HepG2 (cell line): ENCODE measurements around the gene SPSB1. TPM values are rescaled to one million over a fixed set of nuclear protein-coding genes. Genes with fewer than 3 reads are reported as not detected.

ENCODE experiments used
- ARHGAP35 ChIP-seq: sonication (generic); formaldehyde crosslinking; IDR thresholded peaks from 2 replicates; pipeline ENCODE4 v1.9.0; 2022; ENCODE audit warnings: mild to moderate bottlenecking, inconsistent platforms, moderate library complexity, missing genetic modification reagents, borderline replicate concordance
- ATF6 ChIP-seq: sonication (generic); formaldehyde crosslinking; conservative IDR thresholded peaks from 2 replicates; pipeline ENCODE4 v1.4.0; 2020; ENCODE audit warnings: missing genetic modification reagents
- CEBPG ChIP-seq: IDR thresholded peaks from 2 replicates; pipeline ENCODE4 v1.6.1; 2016
- CHCHD3 ChIP-seq: sonication (generic); formaldehyde crosslinking; IDR thresholded peaks from 2 replicates; pipeline ENCODE4 v1.8.0; 2022; ENCODE audit warnings: mild to moderate bottlenecking, missing genetic modification reagents, moderate library complexity
- KLF6 ChIP-seq: IDR thresholded peaks from 2 replicates; pipeline ENCODE4 v1.8.0; 2016; ENCODE audit warnings: missing biosample characterization, missing genetic modification reagents
- NCOR1 ChIP-seq: fragments of 200-600 bp; sonication (generic); IDR thresholded peaks from 2 replicates; pipeline ENCODE4 v1.7.0; 2017; ENCODE audit warnings: antibody characterized with exemption, low read length, borderline replicate concordance
- NR2C2 ChIP-seq: sonication (generic); formaldehyde crosslinking; IDR thresholded peaks from 2 replicates; pipeline ENCODE4 v1.4.0; 2020; ENCODE audit warnings: missing genetic modification reagents, mild to moderate bottlenecking, moderate library complexity, borderline replicate concordance
- NRL ChIP-seq: sonication (generic); formaldehyde crosslinking; IDR thresholded peaks from 2 replicates; pipeline ENCODE4 v1.5.0; 2020; ENCODE audit warnings: missing genetic modification reagents, mild to moderate bottlenecking, moderate library complexity, borderline replicate concordance
- PAWR ChIP-seq: sonication (generic); formaldehyde crosslinking; IDR thresholded peaks from 2 replicates; pipeline ENCODE4 v1.4.0; 2020; ENCODE audit warnings: missing genetic modification reagents, mild to moderate bottlenecking, borderline replicate concordance
- PCBP2 ChIP-seq: fragments of 200-400 bp; formaldehyde crosslinking; optimal IDR thresholded peaks from 2 replicates; pipeline ENCODE3; 2018; ENCODE audit warnings: low read length, low read depth; ENCODE audit not compliant: poor library complexity, severe bottlenecking
- POGZ ChIP-seq: sonication (generic); formaldehyde crosslinking; IDR thresholded peaks from 2 replicates; pipeline ENCODE4 v1.4.0; 2020; ENCODE audit warnings: mild to moderate bottlenecking, missing genetic modification reagents
- POLR2AphosphoS2 ChIP-seq: IDR thresholded peaks from 2 replicates; pipeline ENCODE4 v1.6.1; 2011; ENCODE audit warnings: low read depth, low read length, improper control_type of control experiment
- PPARG ChIP-seq: conservative IDR thresholded peaks from 2 replicates; pipeline ENCODE4 v1.6.1; 2016; ENCODE audit warnings: missing biosample characterization, missing genetic modification reagents
- RBM39 ChIP-seq: fragments of 200-400 bp; formaldehyde crosslinking; IDR thresholded peaks from one replicate; pipeline ENCODE4 v1.6.1; 2018; ENCODE audit warnings: antibody characterized with exemption, mild to moderate bottlenecking, low read depth, low read length; ENCODE audit not compliant: poor library complexity, severe bottlenecking
- RFXAP ChIP-seq: sonication (generic); formaldehyde crosslinking; IDR thresholded peaks from 2 replicates; pipeline ENCODE4 v1.4.0; 2020; ENCODE audit warnings: missing genetic modification reagents, borderline replicate concordance
- SOX5 ChIP-seq: IDR thresholded peaks from 2 replicates; pipeline ENCODE4 v1.6.1; 2016; ENCODE audit warnings: borderline replicate concordance
- TERF1 ChIP-seq: sonication (generic); formaldehyde crosslinking; IDR thresholded peaks from 2 replicates; pipeline ENCODE4 v1.8.0; 2022; ENCODE audit warnings: mild to moderate bottlenecking, missing genetic modification reagents, moderate library complexity
- YEATS4 ChIP-seq: sonication (generic); formaldehyde crosslinking; IDR thresholded peaks from 2 replicates; pipeline ENCODE4 v1.4.0; 2020; ENCODE audit warnings: missing genetic modification reagents, borderline replicate concordance
- ZFP1 ChIP-seq: IDR thresholded peaks from 2 replicates; pipeline ENCODE4 v1.6.1; 2016
- ZNF30 ChIP-seq: sonication (generic); formaldehyde crosslinking; IDR thresholded peaks from 2 replicates; pipeline ENCODE4 v1.5.0; 2020; ENCODE audit warnings: mild to moderate bottlenecking, missing genetic modification reagents
- ZNF317 ChIP-seq: sonication (generic); formaldehyde crosslinking; IDR thresholded peaks from 2 replicates; pipeline ENCODE4 v1.5.0; 2020; ENCODE audit warnings: mild to moderate bottlenecking, missing genetic modification reagents
- ZNF441 ChIP-seq: sonication (generic); formaldehyde crosslinking; IDR thresholded peaks from 2 replicates; pipeline ENCODE4 v1.7.0; 2021; ENCODE audit warnings: missing genetic modification reagents, borderline replicate concordance
- ZNF446 ChIP-seq: sonication (generic); formaldehyde crosslinking; IDR thresholded peaks from 2 replicates; pipeline ENCODE4 v1.5.0; 2020; ENCODE audit warnings: mild to moderate bottlenecking, missing genetic modification reagents
- ZNF737 ChIP-seq: sonication (generic); formaldehyde crosslinking; IDR thresholded peaks from 2 replicates; pipeline ENCODE4 v1.5.0; 2020; ENCODE audit warnings: missing genetic modification reagents, mild to moderate bottlenecking, borderline replicate concordance
- ZZZ3 ChIP-seq: sonication (generic); formaldehyde crosslinking; IDR thresholded peaks from 2 replicates; pipeline ENCODE4 v1.4.0; 2020; ENCODE audit warnings: missing genetic modification reagents, mild to moderate bottlenecking, borderline replicate concordance
- polyA plus RNA-seq, 8 experiments: library from polyadenylated mRNA; depleted of rRNA in 3 of 8; stranded (reverse) in 7 of 8; unstranded in 1 of 8; fragments of >200 nt; fragmentation: Illumina TruSeq in 4 of 8; extraction: Trizol in 4 of 8; gene quantifications; 2 replicates each; pipeline versions ENCODE4 v1.2.1 to v1.2.3, GENCODE V29; 2011 to 2016; ENCODE audit warnings: low read depth in 4 of 8, missing spikeins in 1 of 8, mixed read lengths in 1 of 8; ENCODE audit not compliant: insufficient read depth in 1 of 8
- total RNA-seq, 5 experiments: library from RNA; depleted of rRNA; stranded (reverse); fragments of >200 nt; fragmentation: Illumina TruSeq; extraction: Trizol; gene quantifications; 2 replicates each; pipeline ENCODE4 v1.2.3, GENCODE V29; 2016; ENCODE audit warnings: low read depth in 1 of 5

SPSB1 gene
- total and polyA plus RNA-seq, 2 of the 13 experiments (the other 11 are each of a cell fraction or from before 2014, with no cell fraction given): 5.0 to 8.0 TPM

- TF ChIP-seq ATF6 (CRISPR knock-in tag) (no peak), ARHGAP35 (CRISPR knock-in tag) (no peak), NRL (no peak), KLF6 (CRISPR knock-in tag) (no peak), PCBP2 (no peak), ZNF737 (CRISPR knock-in tag) (no peak; the same call in 1 of the 2 replicates), NCOR1 (no peak), CHCHD3 (CRISPR knock-in tag) (no peak), PAWR (CRISPR knock-in tag) (0 out of 2 replicates have a peak, but pooled peaks have one; percentile 47), ZFP1 (CRISPR knock-in tag) (no peak), RBM39 (peak; percentile 36), POGZ (CRISPR knock-in tag) (no peak; the same call in 1 of the 2 replicates), TERF1 (CRISPR knock-in tag) (no peak), ZNF317 (CRISPR knock-in tag) (0 out of 2 replicates have a peak, but pooled peaks have one; percentile 42), CEBPG (no peak), RFXAP (CRISPR knock-in tag) (no peak), SOX5 (no peak), YEATS4 (CRISPR knock-in tag) (0 out of 2 replicates have a peak, but pooled peaks have one; percentile 3), POLR2AphosphoS2 (no peak), PPARG (peak; percentile 88), NR2C2 (CRISPR knock-in tag) (0 out of 2 replicates have a peak, but pooled peaks have one; percentile 11), ZZZ3 (CRISPR knock-in tag) (0 out of 2 replicates have a peak, but pooled peaks have one; percentile 41), ZNF441 (CRISPR knock-in tag) (peak; percentile 25; the same call in 1 of the 2 replicates), ZNF30 (CRISPR knock-in tag) (no peak), ZNF446 (CRISPR knock-in tag) (peak; percentile 60; the same call in 1 of the 2 replicates)
- TF ChIP-seq, all 625 proteins: peak for 50
Observed at GRCh38 chr1:9400425-9401079, 107.9 kb downstream of the SPSB1 start (continued).
